Forelimb muscle (tissue), 1 donor: Measurements from ENCODE around the gene PLXNA2. TPM values are rescaled to one million over a fixed set of nuclear protein-coding genes. Genes with fewer than 3 reads are reported as not detected.

Experiments
- DNase-seq: peaks from one replicate; pipeline ENCODE4 v3.0.0-alpha.2; 2013; ENCODE audit warnings: low read depth
- polyA plus RNA-seq: library from polyadenylated mRNA; unstranded; fragments of 120-200 nt; gene quantifications from one replicate; pipeline ENCODE4 v1.2.1, GENCODE V29; 2013; ENCODE audit not compliant: insufficient read length

The PLXNA2 gene
- 36.3 TPM for polyA plus RNA-seq

DNA sequence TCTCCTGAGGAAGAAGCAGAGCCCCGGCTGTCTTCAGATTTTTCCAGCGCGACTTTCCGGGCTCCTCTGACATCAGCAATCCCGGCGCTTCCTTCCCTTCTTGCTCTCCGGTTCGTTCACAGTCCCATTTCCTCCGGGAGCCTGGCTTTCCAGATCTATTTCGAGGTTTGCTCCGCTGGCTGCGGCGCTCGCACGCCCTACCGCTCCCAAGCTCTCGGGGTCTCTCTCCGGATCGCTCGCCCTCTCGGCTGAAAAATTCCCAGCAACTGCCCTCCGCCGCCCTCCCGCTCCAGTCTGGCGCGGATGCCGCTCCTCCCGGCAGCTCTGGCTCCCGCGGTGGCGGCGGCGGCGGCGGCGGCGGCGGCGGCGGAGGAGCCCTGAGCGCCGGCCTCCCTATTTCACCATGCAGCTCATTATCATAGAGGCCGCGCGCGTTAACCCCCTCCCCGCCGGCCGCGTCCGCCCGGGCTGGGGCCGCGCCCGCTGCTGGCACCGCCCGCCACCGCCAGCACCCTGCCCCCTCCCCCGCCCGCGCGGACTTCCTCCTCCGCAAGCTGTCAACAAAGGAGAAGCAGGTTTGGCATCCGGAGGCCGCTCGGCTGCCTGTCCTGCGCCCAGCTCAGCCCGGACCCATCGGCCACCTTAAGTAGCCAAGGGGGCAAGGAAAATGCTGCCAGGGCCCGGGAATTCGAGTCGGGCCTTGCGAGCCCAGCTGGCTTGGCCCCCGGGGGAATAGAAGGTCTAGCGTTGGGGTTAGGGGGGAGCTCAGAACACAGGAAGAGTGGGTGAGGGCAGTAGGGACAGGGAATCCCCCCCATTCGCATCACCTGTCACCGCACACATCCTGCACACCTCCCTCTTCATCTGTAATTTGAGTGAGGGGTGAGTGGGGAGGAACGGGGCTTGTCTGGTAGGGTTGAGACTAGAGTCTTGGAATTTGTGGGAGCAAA lies at the start of gene PLXNA2:
Gene PLXNA2 (minus strand): TSS at position 418 of the 950 bp plus-strand sequence. CDS start 26,462 bp downstream, outside the sequence.
- no peak for DNase-seq

DNA sequence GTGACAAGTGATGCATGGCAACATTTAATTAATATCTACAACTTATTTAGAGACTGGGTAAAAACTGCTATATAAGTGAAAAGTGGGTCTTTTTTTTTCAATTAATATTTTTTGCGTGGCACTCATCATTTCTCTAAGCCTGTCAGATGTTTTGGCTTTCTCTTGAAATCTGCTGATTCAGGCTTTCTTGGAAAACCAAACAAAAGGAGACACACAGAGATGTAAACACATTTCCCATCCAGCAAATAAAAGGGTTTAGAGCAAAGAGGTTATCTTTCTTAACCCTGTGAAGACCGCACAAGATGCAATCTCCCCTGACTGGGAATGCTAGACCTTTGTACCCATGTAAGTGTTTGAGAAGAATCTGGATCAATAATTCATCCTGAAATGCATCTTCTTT lies 48.7 kb upstream of the PLXNA2 start:
- DNase-seq: no peak

- no peak for DNase-seq
These were observed 47.9 kb upstream of the PLXNA2 start for GRCh38 chr1:208291923-208292711.

- no peak for DNase-seq
These were observed 46.9 kb upstream of the PLXNA2 start for GRCh38 chr1:208291129-208291528.

DNA sequence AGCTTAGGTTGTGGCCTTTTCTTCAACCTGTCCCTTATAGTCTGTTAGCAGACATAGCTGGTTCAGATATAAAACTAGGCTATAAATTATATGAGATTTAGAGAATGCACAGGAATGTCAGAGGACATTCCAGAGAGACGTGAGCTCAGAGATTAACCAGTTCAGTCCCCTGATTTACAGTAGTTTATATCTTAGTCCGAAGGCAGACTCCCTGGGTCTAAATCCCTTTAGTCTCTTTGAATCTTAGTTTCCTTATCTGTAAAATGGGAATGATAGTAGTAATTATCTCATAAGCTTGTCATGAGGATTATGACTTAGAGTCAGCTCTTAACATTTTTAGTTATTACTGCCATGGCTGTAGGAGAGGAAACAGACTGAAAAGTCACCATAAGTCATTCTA lies 45.5 kb upstream of the PLXNA2 start:
- DNase-seq: no peak

DNA sequence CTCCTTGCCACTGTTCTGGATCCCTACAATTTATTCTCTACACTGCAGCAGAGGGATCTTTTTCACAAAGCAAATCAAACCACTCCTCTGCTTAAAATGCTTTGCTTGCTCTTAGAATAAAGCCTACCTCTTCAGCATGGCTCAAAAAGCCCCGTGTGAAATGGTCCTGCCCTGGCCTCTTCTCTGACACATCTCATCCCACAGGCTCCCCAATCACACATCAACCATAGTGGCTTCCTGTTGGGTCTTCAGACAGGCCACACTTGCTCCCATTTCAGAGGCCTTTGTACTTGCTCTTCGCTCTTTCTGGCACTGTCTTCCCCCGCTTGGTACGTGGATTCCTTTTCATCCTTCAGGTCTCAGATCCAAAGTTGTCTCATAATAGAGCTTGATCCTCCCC lies 44.3 kb upstream of the PLXNA2 start:
- DNase-seq: no peak

GRCh38 chr1:208280681-208281450 lies 36.7 kb upstream of the PLXNA2 start:
- DNase-seq: no peak

DNA sequence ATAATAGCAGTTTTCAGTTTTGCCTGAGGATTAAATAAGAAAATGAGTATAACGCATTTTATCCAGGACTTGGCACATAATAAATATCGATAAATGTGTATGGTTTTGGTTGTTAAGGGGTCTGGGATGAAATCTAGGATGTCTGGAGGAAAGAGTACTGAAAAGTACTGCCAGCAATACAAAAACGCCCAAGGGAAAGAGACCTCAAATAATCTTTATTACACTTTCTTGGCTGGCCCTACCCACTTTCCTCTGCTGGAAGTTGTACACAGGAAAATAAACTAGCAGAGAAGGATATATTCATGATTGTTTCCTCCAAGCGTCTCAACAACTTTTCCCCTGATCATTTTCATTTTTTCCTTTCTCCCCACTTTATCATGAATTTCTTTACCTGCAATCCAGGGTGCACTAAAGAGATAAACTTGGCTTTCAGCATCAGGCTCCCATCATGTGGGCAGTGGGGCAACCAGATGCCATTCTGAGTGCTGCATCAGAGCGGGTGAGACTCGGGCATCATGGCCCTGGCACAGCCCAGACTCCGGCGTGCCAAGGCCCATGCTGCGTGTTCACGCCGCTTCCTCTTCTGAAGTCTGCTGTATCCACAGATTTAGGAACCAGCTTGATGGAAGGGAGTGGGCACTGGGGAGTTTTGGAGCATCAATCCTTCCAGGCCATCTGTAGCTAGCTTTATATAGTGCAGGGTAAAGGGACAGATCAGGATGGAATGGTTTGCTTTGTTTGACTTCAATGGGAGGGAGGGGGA lies 35.8 kb upstream of the PLXNA2 start:
- DNase-seq: no peak

DNA sequence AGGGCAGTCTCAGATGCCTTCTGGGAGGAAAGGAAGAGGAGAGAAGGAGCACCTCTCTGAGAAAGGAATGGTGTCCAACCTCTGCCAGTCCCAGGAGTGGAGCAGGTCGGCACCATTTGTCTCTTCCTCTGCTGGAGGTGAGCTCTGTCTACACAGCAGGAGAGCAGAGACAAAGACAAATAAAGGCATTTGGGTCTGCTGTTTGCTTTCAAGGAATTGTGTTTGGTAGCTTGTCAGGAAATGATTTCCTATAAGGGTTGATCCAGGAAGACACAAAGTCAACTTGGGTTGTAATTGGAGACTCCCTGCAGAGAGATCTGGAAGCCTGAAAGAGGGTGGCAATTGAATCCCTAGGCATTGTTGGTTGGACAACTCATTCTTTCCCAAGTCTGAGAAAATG lies 34.5 kb upstream of the PLXNA2 start:
- no peak for DNase-seq

DNA sequence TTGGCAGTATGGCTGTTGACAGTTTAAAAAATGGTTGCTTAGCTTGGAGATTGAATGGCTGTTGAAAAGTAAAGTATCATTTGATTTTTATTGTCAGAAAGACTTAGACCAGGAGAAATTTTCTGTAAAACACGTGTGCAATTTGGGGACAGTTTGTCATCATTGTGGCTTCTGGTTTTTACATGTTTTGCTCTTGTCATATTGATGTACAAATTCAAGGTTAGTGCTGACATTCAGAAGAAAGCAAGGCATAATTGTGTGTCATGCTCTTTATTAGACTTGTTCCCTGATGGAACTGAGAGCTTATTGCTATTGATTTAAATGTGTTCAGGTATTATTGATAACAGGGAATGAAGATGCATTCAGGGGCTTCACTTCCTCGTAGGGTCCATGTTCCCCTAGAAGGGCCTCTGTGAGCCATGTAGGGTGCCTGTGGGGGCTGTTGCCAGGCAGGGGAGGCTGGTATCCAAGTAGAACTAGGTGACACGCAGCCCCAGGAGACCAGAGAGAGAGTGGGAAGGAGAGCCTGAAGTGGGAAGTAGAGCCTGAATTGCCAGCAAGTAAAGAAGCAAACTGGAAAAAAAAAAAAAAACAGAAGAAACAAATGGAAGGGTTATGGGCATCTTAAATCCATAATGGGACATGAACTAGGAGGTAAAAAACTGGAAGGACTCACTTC lies 32.7 kb upstream of the PLXNA2 start:
- DNase-seq: no peak

- DNase-seq: no peak
These were observed 30.9 kb upstream of the PLXNA2 start for GRCh38 chr1:208275083-208275482.

- no peak for DNase-seq
These were observed 29.3 kb upstream of the PLXNA2 start for GRCh38 chr1:208273386-208274017.

GRCh38 chr1:208272713-208273112 lies 28.5 kb upstream of the PLXNA2 start:
- no peak for DNase-seq

DNA sequence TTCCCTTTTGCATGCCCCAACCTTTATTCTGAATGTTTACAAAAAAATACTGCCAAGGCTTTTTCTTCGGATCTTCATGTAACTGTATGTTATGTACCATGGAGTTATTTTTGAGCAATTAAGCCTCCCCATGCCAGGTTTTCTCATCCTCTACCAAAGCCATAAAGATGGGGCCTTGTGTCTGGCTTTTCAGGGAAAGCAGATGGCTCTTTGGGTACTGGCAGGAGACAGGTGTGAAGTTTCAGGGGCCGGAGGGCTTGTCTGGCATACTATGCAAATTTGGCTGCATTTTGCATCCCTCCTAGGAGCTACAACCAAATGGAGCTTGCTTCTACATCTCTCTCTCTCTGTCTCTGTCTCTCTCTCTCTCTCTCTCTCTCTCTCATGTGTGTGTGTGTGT lies 28.1 kb upstream of the PLXNA2 start:
- no peak for DNase-seq

GRCh38 chr1:208271236-208271635 lies 27.1 kb upstream of the PLXNA2 start:
- DNase-seq: no peak

DNA sequence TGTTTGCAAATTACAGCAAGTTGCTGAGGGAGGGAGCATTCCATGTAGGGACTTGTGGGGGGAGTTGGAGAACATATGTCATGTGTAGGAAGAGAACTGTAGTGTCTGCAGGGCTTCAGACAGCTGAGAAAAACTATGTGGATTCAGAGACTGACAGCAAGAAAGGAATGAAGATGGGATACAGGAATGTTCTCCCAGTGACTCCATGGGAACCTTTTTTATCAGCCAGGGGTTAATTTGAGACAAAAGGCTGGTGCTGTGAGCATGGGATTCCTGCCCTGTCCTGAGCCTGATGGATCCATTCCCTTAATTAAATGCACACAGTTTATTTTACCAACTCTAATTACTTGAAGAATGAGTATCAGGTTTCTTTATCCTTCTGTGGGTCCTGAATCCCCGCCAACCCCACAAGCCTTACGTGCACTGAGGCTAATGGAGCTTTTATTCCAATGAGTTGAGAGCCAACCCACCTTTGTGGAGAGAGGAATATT lies 26.5 kb upstream of the PLXNA2 start:
- DNase-seq: no peak

- DNase-seq: no peak
These were observed 25.1 kb upstream of the PLXNA2 start for GRCh38 chr1:208269338-208269666.

GRCh38 chr1:208268541-208269337 lies 24.6 kb upstream of the PLXNA2 start:
- DNase-seq: no peak

DNA sequence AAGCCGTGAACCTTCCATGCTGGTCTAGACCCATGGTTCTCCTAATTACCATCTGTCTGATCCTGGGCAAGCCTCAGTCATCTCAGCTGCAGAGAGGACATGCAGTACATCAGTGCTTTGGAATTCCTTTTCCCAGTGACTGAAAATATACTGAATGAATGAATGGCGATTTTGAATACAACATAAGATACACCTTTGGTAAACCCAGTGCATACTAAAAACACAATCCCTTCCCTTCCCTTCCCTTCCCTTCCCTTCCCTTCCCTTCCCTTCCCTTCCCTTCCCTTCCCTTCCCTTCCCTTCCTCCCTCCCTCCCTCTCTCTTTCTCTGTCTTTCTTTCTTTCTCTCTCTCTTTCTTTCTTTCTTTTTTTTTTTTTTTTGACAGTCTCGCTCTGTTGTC lies 21.3 kb upstream of the PLXNA2 start:
- DNase-seq: no peak
